GM21529 (cell line): ENCODE data around the gene BRAT1.
"Not testable (repeated sequence)": the region's sequence is repeated elsewhere in the genome, so short reads cannot be mapped to it uniquely, and the experiment has no call there.

Source experiments
- ATAC-seq: cut with Tn5 transposase; IDR thresholded peaks from one replicate; pipeline ENCODE4 v1.9.1; 2021; ENCODE audit not compliant: unreplicated experiment

BRAT1 gene

DNA sequence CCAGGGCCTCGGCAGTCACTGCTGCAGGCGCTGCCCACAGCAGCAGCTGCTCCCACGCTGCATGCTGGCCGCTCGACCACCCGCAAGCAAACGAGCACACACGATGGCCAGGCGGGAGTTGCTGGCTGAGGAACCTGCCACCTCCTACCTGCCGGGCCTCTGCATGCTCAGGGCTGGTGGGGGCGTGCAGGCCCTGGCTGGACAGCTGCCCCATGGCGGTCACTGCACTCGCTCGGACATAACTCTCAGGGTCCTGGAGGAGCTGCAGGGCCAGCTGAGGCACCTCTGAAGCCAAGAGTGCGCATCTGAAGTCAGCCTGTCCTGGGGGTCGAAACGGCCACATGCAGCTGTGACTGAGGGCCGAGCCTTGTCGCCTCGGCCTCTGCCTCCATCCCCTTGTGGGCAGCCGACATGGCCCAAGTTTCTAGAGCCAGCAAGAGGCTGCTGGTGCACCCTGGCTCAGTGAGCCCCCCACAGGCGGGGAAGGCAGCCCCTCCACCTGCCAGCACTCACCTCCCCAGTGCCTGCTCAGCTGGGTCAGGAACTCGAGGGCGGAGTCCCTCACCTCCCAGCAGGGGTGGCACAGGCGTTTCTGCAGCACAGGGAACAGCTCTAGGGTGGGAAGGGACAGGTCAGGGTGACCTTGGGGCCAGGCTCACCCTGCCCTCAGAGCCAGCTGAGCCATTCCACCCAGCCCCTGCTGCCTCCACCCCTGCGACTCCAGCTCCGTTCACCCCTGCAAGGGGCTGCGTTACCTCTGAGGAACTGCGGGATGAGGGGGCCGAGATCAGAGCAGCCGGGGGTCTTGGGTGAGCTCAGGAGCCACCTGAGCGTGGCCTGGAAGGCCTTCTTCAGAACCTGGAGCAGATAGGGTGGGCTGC lies 16.1 kb downstream of the BRAT1 start:
- no peak for ATAC-seq

DNA sequence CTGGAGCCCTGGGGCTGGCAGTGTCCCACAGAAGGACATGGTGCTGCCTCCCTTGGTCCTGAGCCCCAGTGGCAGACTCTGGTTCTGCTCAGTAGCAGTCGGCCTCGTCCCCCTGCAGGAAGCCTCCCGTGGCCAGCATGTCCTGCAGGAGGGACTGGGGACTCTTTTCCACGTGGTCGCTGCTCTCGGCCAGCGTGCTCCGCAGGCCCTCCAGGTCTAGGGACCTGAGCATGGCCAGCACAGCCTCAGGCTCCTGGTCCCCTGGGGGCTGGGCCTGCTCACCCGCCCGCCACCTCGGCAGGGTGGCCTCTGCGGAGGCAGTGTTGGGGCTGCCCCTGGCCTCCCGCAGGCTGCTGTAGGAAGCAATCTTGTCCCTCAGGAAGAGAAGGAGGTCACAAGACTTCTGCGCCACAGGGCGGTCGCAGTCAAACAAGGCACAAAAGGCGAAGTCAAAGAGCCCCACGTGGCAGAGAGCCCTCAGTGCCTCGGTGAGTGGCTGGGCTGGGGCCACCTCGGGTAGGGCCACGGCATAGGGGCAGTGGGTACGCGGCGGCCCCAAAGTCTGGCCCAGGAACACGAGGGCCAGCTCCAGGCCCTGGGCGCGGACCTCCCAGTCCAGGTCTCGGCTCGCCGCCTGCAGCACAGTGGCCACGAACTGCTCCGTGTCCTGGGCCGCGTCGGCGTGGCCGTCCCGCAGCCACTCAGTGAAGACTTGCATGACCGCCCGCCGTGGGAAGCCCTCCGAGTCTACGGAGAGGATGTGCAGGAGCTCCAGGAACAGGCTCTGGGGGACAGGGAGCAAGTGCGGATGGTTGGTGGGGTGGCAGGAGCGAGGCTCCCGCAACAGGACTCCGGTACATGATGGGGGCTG lies 17.1 kb downstream of the BRAT1 start:
- ATAC-seq, result no peak

DNA sequence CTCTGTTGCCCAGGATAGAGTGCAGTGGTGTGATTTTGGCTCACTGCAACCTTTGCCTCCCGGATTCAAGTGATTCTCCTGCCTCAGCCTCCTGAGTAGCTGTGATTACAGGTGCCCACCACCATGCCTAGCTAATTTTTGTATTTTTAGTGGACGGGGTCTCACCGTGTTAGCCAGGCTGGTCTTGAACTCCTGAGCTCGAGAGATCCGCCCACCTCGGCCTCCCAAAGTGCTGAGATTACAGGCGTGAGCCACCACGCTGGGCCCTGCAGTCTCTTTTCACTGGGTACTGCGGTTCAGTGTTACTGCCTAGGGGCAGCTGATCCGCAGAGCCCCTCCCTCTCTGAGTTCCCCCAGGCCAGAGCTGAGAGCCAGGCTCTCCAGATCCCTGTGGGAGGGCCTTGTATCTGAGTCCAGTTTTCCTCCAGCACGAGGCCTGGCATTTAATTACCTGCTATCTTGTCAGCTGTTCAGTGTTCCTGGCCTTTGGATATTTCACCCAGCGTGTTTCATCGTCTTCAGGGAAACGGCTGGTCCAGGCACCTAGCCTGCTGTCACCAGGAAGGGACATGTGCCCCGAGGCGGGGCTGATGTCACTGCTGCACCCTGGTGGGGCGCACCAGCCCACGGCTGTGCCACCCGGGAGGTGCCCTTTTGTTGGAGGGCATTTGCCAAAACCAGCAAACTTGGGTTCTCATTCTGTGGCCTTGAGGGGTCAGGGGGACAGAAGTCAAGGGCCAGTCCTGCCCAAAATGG lies 19.3 kb downstream of the BRAT1 start:
- ATAC-seq, result not testable (repeated sequence)

DNA sequence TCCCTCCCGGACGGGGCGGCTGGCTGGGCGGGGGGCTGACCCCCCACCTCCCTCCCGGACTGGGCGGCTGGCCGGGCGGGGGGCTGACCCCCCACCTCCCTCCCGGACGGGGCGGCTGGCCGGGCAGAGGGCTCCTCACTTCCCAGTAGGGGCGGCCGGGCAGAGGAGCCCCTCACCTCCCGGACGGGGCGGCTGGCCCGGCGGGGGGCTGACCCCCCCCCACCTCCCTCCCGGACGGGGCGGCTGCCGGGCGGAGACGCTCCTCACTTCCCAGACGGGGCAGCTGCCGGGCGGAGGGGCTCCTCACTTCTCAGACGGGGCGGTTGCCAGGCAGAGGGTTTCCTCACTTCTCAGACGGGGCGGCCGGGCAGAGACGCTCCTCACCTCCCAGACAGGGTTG lies 21.1 kb downstream of the BRAT1 start:
- not testable (repeated sequence) for ATAC-seq

DNA sequence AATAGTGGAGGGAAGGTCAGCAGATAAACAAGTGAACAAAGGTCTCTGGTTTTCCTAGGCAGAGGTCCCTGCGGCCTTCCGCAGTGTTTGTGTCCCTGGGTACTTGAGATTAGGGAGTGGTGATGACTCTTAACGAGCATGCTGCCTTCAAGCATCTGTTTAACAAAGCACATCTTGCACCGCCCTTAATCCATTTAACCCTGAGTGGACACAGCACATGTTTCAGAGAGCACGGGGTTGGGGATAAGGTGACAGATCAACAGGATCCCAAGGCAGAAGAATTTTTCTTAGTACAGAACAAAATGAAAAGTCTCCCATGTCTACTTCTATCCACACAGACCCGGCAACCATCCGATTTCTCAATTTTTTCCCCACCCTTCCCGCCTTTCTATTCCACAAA lies 21.8 kb downstream of the BRAT1 start:
- not testable (repeated sequence) for ATAC-seq

DNA sequence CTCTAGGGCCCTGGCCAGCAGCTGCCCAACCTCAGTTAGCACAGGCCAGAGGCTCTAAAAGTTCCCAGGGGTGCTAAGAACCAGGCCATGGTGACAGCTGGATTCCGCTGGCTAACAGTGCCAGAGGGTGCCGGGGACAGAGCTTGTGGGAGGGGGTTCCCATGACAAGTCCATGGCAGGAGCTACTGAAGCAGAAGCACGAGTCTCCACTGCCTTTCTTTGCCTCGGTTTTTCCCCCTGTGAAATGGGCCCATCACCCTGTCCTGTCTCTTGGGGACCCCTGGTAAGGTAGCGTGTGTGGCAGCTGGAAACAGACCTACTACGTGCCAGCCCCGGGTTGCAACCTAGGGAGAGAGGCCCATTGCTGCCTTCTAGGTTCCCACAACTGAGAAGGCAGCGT lies 22.5 kb downstream of the BRAT1 start:
- not testable (repeated sequence) for ATAC-seq

DNA sequence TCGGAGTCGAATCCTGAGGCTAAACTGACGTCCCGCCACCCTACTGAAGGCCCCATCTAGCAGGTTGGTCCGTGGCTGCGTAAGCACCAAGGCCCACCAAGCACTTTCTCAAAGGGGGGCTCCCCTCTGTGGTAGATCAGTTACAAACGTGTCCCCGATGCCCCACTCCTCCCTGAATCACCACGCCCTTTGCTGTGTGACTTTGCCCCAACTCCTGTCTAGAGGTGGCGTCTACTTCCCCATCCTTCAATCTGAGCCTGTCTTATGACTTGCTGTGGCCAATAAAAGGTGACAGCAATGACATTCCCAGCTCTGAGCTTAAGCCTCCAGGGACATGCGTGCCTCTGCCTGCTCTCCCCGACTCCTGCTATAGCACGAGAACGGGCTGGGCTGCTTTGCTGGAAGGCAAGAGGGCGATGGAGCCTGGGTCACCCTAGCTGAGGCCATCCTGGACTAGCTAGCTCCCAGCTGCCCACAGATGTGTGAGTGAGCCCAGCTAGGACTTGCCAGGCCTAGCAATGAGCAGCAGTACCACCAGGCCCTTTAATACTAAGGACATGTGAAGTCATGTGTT lies 23.0 kb downstream of the BRAT1 start:
- not testable (repeated sequence) for ATAC-seq

DNA sequence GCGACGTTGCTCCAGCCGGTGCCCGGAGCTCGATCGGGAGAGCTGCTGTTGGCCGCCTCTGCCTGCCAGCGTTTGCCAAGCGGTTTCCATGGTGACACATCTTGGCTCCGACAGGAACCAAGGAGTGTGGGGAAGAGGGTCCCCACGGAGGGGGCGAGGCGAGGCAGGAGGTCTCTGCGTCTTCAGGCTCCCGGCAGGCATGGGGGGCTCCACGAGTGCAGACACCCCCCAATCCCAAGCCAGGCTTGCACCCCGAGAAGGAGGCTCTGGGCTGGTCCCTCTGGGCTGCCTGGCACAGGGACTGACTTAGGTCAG lies 23.6 kb downstream of the BRAT1 start:
- ATAC-seq, result not testable (repeated sequence)

DNA sequence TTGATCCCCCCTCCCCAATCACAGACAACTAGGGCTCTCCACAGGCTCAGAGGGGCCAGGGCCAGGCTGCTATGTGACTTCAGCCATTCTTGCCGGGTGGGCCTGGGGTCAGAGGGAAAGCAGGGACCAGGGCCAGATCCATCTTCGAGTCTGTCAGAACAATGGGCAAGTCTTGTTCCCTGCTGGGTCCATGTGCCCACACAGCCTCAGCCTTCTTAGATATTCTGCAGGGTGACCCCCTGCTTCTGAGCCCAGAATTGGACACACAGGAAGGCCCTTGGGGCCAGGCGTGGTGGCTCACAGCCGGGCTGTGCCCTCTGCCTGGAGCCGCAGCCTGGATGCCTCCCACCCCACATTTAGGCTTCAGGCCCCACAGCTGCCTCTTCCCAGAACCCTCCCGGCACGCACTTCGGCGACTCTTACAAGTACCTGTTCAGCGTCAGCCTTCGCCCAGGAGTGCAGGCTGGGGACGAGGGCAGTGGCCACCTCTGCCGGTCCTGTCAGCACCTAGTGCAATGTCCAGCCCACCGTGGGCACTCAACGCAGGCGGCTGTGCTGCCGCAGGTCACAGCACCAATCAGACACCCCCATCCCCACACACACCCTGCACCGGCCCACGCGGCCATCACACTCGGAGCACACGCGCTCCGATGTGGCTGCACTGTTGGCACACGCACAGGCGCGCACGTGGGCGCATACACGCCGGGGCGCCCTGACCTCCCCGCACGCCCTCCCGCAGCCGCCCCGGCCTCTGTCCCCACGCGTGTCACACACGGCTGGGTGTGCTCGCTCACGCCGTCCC lies 24.1 kb downstream of the BRAT1 start:
- not testable (repeated sequence) for ATAC-seq

DNA sequence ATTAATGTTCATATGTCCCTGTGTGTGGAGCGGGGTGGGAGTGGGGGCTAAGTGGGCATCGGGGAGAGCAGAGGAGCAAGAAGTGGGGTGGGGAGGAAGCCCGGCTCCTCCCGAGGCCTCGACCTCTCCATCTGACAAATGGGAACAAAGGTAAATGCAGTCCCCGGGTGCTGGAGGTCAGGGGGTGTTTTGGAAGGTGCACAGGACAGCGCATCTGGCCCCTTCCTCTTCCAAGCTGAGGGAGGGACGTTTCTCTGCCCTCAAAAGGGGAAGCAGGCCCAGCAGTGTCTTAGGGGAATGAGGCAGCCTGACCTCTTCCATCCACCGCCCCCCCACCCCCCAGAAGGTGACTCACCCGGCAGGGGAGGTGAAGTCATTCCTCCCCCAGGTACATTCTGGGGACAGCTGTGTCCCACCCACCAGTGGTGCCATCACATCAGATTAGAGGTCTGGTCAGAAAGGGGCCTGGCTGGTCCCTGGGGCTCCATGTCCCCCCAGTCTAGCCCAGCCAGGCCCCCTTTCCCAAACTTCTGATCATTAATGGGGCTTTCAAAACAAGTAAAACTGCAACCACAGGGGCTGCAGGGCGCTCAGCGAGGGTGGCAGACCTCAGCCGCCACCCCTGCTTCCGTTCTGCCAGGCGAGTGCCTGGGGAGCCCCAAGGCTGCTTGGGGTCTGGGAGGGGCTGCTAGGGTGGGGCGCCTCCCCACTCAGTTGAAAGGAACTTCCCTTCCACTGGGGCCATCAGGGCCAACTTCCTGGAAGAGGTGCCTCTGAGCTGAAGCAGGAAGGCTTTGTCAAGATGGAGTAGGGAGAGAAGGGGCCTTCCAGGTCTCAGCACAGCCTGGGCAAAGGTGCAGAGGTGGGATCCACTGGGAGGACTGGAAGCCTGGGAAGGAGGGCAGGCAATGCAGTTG lies 25.0 kb downstream of the BRAT1 start:
- ATAC-seq, result peak; percentile 40

DNA sequence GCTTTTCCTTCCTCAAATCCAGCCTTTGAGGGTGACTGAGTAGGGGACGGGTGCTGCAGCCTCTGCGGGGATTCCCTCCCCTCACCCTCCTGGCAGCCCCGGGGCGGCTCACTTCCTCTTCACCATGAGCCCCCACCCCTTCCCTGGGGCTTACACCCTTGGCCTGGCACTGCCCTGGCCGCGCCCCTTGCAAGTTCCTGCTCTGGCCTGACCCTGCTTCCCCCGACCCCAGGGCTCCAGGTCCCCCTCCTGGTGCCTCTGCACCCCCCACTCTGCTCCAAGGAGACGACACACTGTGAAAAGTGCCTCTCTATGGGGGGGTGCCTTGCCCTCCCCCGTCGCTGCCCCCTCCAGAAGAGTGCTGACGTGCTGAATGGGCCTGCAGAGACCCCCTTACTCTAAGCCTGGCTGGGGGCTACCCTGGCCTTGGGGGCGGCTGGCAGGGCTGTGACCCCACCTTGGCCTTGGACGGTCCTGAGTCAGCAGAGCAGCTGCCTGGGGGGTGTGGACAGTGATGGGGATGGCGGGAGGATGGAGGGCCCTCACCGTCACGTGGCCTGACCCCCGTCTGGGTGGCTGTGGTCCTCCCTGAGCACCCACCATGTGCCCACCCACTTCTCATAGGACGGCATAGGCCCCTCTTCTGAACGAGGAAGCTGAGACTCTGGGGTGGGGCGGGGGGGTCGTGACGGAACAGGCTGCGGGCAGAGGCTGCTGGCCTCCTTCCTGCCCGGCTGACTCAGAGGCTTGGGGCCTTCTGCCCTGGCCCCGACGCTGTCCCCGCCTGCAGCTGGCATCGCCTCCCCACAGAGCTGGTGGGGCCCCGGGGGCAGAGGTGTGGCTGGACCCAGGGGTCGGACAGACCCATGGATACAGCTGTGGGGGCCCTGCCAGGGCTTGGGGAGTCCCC lies 25.9 kb downstream of the BRAT1 start:
- no peak for ATAC-seq

DNA sequence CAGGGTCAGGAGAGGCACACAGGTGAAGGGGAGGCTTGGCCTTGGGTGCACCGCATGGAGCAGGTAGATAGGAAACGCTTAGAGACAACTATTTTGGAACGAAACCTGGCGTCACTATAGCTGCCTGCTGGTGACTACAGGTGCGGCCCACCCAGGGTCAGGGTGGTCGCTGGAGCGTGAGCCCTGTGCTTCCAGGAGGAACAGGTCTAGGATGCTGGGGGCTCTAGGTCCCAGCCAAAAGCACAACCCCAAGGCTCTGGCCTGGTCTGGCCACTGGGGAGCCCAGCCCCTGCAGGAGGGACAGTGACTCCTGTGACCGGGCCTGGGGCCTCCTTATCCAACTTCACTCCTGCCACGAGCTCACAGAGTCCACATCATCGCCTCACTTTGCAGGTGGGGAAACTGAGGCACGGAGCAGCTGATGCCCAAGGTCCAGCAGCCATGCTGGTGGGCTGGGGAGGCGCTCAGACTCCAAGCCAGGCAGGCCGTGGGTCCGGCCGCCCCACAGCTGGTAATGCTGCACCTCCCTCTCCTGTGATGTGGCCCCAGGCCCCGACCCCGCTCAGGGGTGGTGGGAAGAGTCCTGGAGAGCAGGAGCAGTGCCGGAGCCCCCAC lies 26.7 kb downstream of the BRAT1 start:
- no peak for ATAC-seq

DNA sequence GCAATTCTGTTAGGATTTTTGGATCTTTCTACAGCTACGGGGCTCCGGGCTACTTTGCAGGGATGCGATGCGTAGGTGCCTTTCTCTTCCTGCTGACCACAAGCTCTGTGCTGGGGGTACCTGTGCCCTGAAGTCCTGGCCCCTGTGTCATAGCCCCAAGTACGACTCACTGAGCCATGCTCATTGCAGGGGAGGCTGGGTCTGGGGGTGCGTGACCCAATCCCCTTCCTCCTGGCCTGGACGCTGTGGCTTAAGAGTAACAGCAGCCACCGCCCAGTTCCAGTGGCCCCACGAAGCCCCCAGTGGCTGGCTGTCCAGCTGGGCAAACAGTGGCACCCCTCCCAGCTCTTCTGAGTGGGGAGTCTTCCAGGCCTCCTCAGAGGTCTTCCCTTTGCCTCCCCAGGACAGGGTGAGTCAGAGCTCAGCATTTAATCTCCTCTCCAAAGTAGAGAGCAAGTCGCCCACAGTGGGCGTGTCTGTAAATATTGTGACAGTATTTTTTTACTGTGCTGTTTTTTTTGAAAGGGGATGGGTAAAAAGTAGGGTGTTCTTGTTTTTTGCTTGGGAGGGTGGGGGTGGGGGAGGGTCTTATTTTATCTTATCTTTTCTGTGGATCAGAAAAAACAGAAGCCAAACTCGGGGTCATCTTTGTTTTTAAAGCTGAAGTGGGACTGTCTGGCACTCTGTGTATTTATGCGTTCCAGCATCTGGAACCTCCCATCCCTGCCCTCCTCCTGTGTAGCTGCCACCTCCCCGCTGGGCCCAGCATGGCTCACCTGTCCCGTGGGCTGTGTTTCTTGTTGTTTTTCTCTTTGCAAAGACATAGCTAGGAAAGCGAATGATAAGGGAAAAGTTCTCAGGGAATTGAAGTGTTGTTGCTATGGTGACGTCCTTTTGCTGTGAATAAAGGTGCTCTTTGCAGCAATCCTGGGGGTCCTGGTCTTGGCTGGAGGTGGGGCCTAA lies 27.5 kb downstream of the BRAT1 start:
- no peak for ATAC-seq

DNA sequence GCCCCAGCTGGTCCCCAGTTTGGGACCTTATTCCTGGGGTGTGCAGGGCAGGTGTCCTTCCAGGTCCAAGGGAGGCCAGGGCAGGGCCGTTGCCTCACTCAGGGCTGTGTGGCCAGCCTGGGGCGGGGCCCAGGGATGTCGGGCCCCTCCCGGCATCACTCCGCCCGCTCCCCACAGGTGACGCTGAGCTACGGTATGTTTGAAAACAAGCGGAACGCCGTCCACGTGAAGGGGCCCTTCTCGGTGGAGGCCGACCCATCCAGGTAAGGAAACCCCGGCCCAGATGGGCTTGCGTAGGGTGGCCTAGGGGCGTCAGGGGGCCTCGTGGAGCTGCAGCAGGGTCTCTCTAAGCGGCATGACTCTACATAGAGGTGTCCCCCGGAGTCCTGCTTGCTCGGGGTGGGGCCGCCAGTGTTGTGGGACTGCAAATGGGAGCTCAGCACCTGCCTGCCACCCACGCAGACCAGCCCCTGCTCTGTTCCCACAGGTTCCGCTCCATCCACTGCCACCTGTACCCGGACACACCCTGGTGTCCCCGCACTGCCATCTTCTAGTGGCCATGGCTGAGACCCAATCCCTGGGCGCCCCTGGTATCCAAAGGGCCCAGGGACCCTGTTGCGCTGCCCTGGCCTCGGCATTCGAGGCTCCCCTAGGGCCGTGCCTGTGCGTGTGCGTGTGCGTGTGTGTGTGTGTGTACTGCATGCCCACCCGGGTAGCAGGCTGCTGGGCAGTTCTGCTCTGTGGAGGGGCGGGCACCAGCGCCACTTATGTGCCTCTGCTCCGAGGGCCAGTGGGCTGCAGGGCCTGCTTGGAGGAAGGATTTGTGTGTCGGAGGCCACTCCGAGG lies 28.4 kb downstream of the BRAT1 start:
- ATAC-seq, result no peak
